SJSA1 (cell line): ENCODE results near the gene DCP1A. TPM values are rescaled to one million over a fixed set of nuclear protein-coding genes. Genes with fewer than 3 reads are reported as not detected.
"Not testable (repeated sequence)": the region's sequence is repeated elsewhere in the genome, so short reads cannot be mapped to it uniquely, and the experiment has no call there.

Experiments used
- DNase-seq, 2 experiments: peaks; one replicate each; pipeline ENCODE4 v3.0.0-alpha.2; 2015 to 2020; ENCODE audit warnings: low spot score in 2 of 2, low read depth in 1 of 2
- H3K27ac ChIP-seq: fragments of 250-450 bp; sonication (Bioruptor Pico); 2 replicates; pipeline ENCODE4 v1.5.1; 2020; ENCODE audit warnings: mild to moderate bottlenecking, moderate library complexity
- H3K27me3 ChIP-seq: fragments of 250-450 bp; sonication (Bioruptor Pico); replicated peaks from 2 replicates; pipeline ENCODE4 v1.5.1; 2020; ENCODE audit warnings: mild to moderate bottlenecking, moderate library complexity
- H3K36me3 ChIP-seq: fragments of 250-450 bp; sonication (Bioruptor Pico); 2 replicates; pipeline ENCODE4 v1.5.1; 2020; ENCODE audit warnings: mild to moderate bottlenecking
- H3K4me1 ChIP-seq: fragments of 250-450 bp; sonication (Bioruptor Pico); replicated peaks from 2 replicates; pipeline ENCODE4 v1.6.1; 2021; ENCODE audit warnings: mild to moderate bottlenecking
- H3K4me3 ChIP-seq: fragments of 250-450 bp; sonication (Bioruptor Pico); 2 replicates; pipeline ENCODE4 v1.5.1; 2020; ENCODE audit warnings: mild to moderate bottlenecking
- H3K9me3 ChIP-seq: fragments of 250-450 bp; sonication (Bioruptor Pico); replicated peaks from 2 replicates; pipeline ENCODE4 v1.5.1; 2020; ENCODE audit warnings: mild to moderate bottlenecking
- total RNA-seq: library from RNA; depleted of rRNA; stranded (reverse); fragments of >200 nt; shearing (Covaris generic); gene quantifications from 2 replicates; pipeline ENCODE4 v1.2.3, GENCODE V29; 2014

DCP1A gene
- total RNA-seq, 1 experiment from 2014 or later = 15.2 TPM

GRCh38 chr3:53269888-53270880, 77.2 kb downstream of the DCP1A start:
- H3K4me1 ChIP-seq = peaks cover 25% of the 10 kb centered on the region
- H3K9me3 ChIP-seq = no peaks in the 10 kb centered on the region
- no peaks in the 10 kb centered on the region for H3K36me3 ChIP-seq
- H3K27me3 ChIP-seq = no peaks in the 10 kb centered on the region
- peak overlapping the region; percentile 94 for H3K27ac ChIP-seq
- DNase-seq = peak; percentile 97 to 98
- H3K4me3 ChIP-seq = no peak overlapping the region

GRCh38 chr3:53269193-53269592, 78.2 kb downstream of the DCP1A start:
- H3K9me3 ChIP-seq, H3K4me3 ChIP-seq, H3K27me3 ChIP-seq, DNase-seq, H3K36me3 ChIP-seq: not testable (repeated sequence)
- Histone ChIP-seq H3K27ac (peak overlapping the region; percentile 94), H3K4me1 (peaks cover 25% of the 10 kb centered on the region)

- Histone ChIP-seq H3K36me3 (no peaks in the 10 kb centered on the region), H3K9me3 (no peaks in the 10 kb centered on the region)
Measured at GRCh38 chr3:53267766-53268165, 79.6 kb downstream of the DCP1A start.

GRCh38 chr3:53264718-53265117, 82.6 kb downstream of the DCP1A start:
- Histone ChIP-seq H3K27me3 (no peaks in the 10 kb centered on the region), H3K4me1 (peaks cover 11% of the 10 kb centered on the region), H3K27ac (no peak overlapping the region), H3K36me3 (no peaks in the 10 kb centered on the region), H3K9me3 (no peaks in the 10 kb centered on the region), H3K4me3 (no peak overlapping the region)
- DNase-seq = no peak

More at GRCh38 chr3:53267766-53268165, 79.6 kb downstream of the DCP1A start:
- Histone ChIP-seq H3K4me1 (peaks cover 25% of the 10 kb centered on the region), H3K27ac (no peak overlapping the region), H3K27me3 (no peaks in the 10 kb centered on the region), H3K4me3 (no peak overlapping the region)
- DNase-seq = no peak

- DNase-seq = no peak
- Histone ChIP-seq H3K4me1 (peaks cover 3% of the 10 kb centered on the region; the same call in 1 of the 2 replicates), H3K4me3 (no peak overlapping the region), H3K27ac (no peak overlapping the region), H3K36me3 (no peaks in the 10 kb centered on the region), H3K27me3 (no peaks in the 10 kb centered on the region), H3K9me3 (no peaks in the 10 kb centered on the region)
Measured at GRCh38 chr3:53263907-53264306, 83.4 kb downstream of the DCP1A start.

- Histone ChIP-seq H3K36me3 (no peaks in the 10 kb centered on the region), H3K4me1 (no peaks in the 10 kb centered on the region), H3K4me3 (no peak overlapping the region), H3K27me3 (no peaks in the 10 kb centered on the region), H3K27ac (no peak overlapping the region), H3K9me3 (no peaks in the 10 kb centered on the region)
- DNase-seq = no peak
Measured at GRCh38 chr3:53261712-53262111, 85.6 kb downstream of the DCP1A start.

GRCh38 chr3:53260286-53260785, 87.0 kb downstream of the DCP1A start:
- no peak overlapping the region for H3K27ac ChIP-seq
- no peaks in the 10 kb centered on the region for H3K27me3 ChIP-seq
- H3K36me3 ChIP-seq = peaks cover 5% of the 10 kb centered on the region
- DNase-seq = no peak
- no peaks in the 10 kb centered on the region; the same call in 1 of the 2 replicates for H3K4me1 ChIP-seq
- H3K4me3 ChIP-seq = no peak overlapping the region
- no peaks in the 10 kb centered on the region for H3K9me3 ChIP-seq

GRCh38 chr3:53259427-53260259, 87.7 kb downstream of the DCP1A start:
- Histone ChIP-seq H3K36me3 (peaks cover 11% of the 10 kb centered on the region), H3K4me3 (no peak overlapping the region), H3K27me3 (no peaks in the 10 kb centered on the region), H3K27ac (no peak overlapping the region), H3K4me1 (no peaks in the 10 kb centered on the region; the same call in none of the 2 replicates), H3K9me3 (no peaks in the 10 kb centered on the region)
- DNase-seq = no peak

GRCh38 chr3:53258600-53259426, 88.5 kb downstream of the DCP1A start:
- no peak overlapping the region for H3K27ac ChIP-seq
- no peaks in the 10 kb centered on the region for H3K27me3 ChIP-seq
- H3K4me1 ChIP-seq = peaks cover 8% of the 10 kb centered on the region
- peaks cover 20% of the 10 kb centered on the region for H3K36me3 ChIP-seq
- no peak overlapping the region for H3K4me3 ChIP-seq
- DNase-seq = no peak
- H3K9me3 ChIP-seq = no peaks in the 10 kb centered on the region

- Histone ChIP-seq H3K27ac (no peak overlapping the region), H3K9me3 (no peaks in the 10 kb centered on the region), H3K36me3 (peaks cover 33% of the 10 kb centered on the region), H3K27me3 (no peaks in the 10 kb centered on the region), H3K4me1 (peaks cover 20% of the 10 kb centered on the region), H3K4me3 (no peak overlapping the region)
- DNase-seq = no peak
Measured at GRCh38 chr3:53257465-53257864, 89.9 kb downstream of the DCP1A start.

- no peak overlapping the region for H3K4me3 ChIP-seq
- peaks cover 34% of the 10 kb centered on the region for H3K36me3 ChIP-seq
- H3K27me3 ChIP-seq = no peaks in the 10 kb centered on the region
- H3K27ac ChIP-seq = no peak overlapping the region
- H3K9me3 ChIP-seq = no peaks in the 10 kb centered on the region
- no peak for DNase-seq
- H3K4me1 ChIP-seq = peaks cover 25% of the 10 kb centered on the region
Measured at GRCh38 chr3:53256704-53257055, 90.7 kb downstream of the DCP1A start.

- peak; percentile 59 to 84 for DNase-seq
- Histone ChIP-seq H3K27ac (peak within 1 kb of the TSS; percentile 39; the same call in 1 of the 2 replicates), H3K36me3 (peaks cover 38% of the 10 kb centered on the region), H3K4me1 (peaks cover 29% of the 10 kb centered on the region), H3K9me3 (no peaks in the 10 kb centered on the region), H3K27me3 (no peaks in the 10 kb centered on the region), H3K4me3 (peak within 1 kb of the TSS; percentile 98)
Measured at GRCh38 chr3:53255775-53256703, 91.3 kb downstream of the DCP1A start, which contains the start of gene TKT. Gene TKT, minus strand, starts transcription at chr3:53256022. Its CDS starts 80 bp downstream, at chr3:53255942.
